PFSK-1 (cell line): ENCODE measurements around the gene CARMIL1.

ENCODE experiments used
- FOXP2 ChIP-seq: optimal IDR thresholded peaks from 2 replicates; pipeline ENCODE3; 2011; ENCODE audit warnings: borderline replicate concordance, control low read depth, inconsistent platforms; ENCODE audit not compliant: insufficient read depth; ENCODE audit errors: extremely low read length, extremely low read depth
- POLR2AphosphoS5 ChIP-seq: IDR thresholded peaks from 2 replicates; pipeline ENCODE4 v1.6.1; 2012; ENCODE audit warnings: low read depth, mild to moderate bottlenecking, control low read depth, low read length, moderate library complexity
- REST ChIP-seq, 2 experiments: IDR thresholded peaks; 2 replicates each; pipeline versions ENCODE4 v1.6.1 to v1.8.0; 2011 to 2012; ENCODE audit warnings: low read depth in 2 of 2, low read length in 2 of 2, control low read depth in 1 of 2, inconsistent platforms in 1 of 2, mild to moderate bottlenecking in 1 of 2, moderate library complexity in 1 of 2; ENCODE audit not compliant: insufficient read depth in 1 of 2
- SIN3A ChIP-seq: IDR thresholded peaks from 2 replicates; pipeline ENCODE4 v1.6.1; 2012; ENCODE audit warnings: mild to moderate bottlenecking, low read length, moderate library complexity, borderline replicate concordance; ENCODE audit not compliant: insufficient read depth
- TAF1 ChIP-seq: IDR thresholded peaks from 2 replicates; pipeline ENCODE4 v1.6.1; 2012; ENCODE audit warnings: low read length, control low read depth, borderline replicate concordance; ENCODE audit not compliant: insufficient read depth

Gene CARMIL1

GRCh38 chr6:25435416-25435985 is 156.3 kb downstream of the CARMIL1 start:
- TF ChIP-seq FOXP2 = no peak

GRCh38 chr6:25436760-25437159 is 157.6 kb downstream of the CARMIL1 start:
- no peak for TF ChIP-seq SIN3A
- no peak for TF ChIP-seq TAF1
- TF ChIP-seq REST (IDR thresholded peaks at IDR 0.05; ENCODE audit: insufficient read depth in 1 of 2, low read depth in 2 of 2, low read length in 2 of 2) = no peak
- no peak for TF ChIP-seq FOXP2
- no peak for TF ChIP-seq POLR2AphosphoS5

- TF ChIP-seq POLR2AphosphoS5 = no peak
- no peak for TF ChIP-seq SIN3A
- no peak for TF ChIP-seq REST (IDR thresholded peaks at IDR 0.05; ENCODE audit: insufficient read depth in 1 of 2, low read depth in 2 of 2, low read length in 2 of 2)
- TF ChIP-seq TAF1 = no peak
These were observed 160.2 kb downstream of the CARMIL1 start for GRCh38 chr6:25439368-25439767.

GRCh38 chr6:25441663-25442270 is 162.6 kb downstream of the CARMIL1 start:
- no peak for TF ChIP-seq SIN3A
- TF ChIP-seq FOXP2 = no peak
- no peak for TF ChIP-seq TAF1
- no peak for TF ChIP-seq POLR2AphosphoS5
- TF ChIP-seq REST (IDR thresholded peaks at IDR 0.05; ENCODE audit: insufficient read depth in 1 of 2, low read depth in 2 of 2, low read length in 2 of 2) = no peak

- TF ChIP-seq FOXP2 (no peak), REST (IDR thresholded peaks at IDR 0.05; ENCODE audit: insufficient read depth in 1 of 2, low read depth in 2 of 2, low read length in 2 of 2) (no peak), POLR2AphosphoS5 (no peak), SIN3A (no peak), TAF1 (no peak)
These were observed 163.7 kb downstream of the CARMIL1 start for GRCh38 chr6:25442898-25443297.
